Stimulated activated CD4-positive, alpha-beta T cell treated with anti-CD3 and anti-CD28 coated beads, Interleukin-4, amount 100 ng/mL, for 4 hours (primary cell): ENCODE measurements around the gene SUCO.
"Not testable (repeated sequence)": the region's sequence is repeated elsewhere in the genome, so short reads cannot be mapped to it uniquely, and the experiment has no call there.

Experiments
- DNase-seq, 2 experiments: peaks; one replicate each; pipeline ENCODE4 v3.0.0-alpha.2; 2020

Gene SUCO

GRCh38 chr1:172532700-172533512 lies at the start of gene SUCO:
Gene SUCO, plus strand, starts transcription at chr1:172533150. Its CDS starts 286 bp downstream, at chr1:172533436.
- peak; percentile 99 to 100 for DNase-seq

- no peak for DNase-seq
Observed at GRCh38 chr1:172483448-172483847, 49.5 kb upstream of the SUCO start.

- DNase-seq: no peak
Observed at GRCh38 chr1:172484252-172484651, 48.7 kb upstream of the SUCO start.

GRCh38 chr1:172485626-172486025 lies 47.3 kb upstream of the SUCO start:
- no peak for DNase-seq

GRCh38 chr1:172486805-172487454 lies 46.0 kb upstream of the SUCO start:
- no peak for DNase-seq

- no peak for DNase-seq
Observed at GRCh38 chr1:172487550-172487949, 45.4 kb upstream of the SUCO start.

- no peak for DNase-seq
Observed at GRCh38 chr1:172488393-172488792, 44.6 kb upstream of the SUCO start.

GRCh38 chr1:172489847-172490246 lies 43.1 kb upstream of the SUCO start:
- no peak for DNase-seq

GRCh38 chr1:172492421-172492820 lies 40.5 kb upstream of the SUCO start:
- no peak for DNase-seq

GRCh38 chr1:172494166-172494565 lies 38.8 kb upstream of the SUCO start:
- DNase-seq: no peak

- not testable (repeated sequence) for DNase-seq
Observed at GRCh38 chr1:172496127-172496526, 36.8 kb upstream of the SUCO start.

- no peak for DNase-seq
Observed at GRCh38 chr1:172496678-172497077, 36.3 kb upstream of the SUCO start.

GRCh38 chr1:172497230-172497629 lies 35.7 kb upstream of the SUCO start:
- DNase-seq: no peak

GRCh38 chr1:172498857-172499256 lies 34.1 kb upstream of the SUCO start:
- DNase-seq: no peak

GRCh38 chr1:172499636-172500141 lies 33.3 kb upstream of the SUCO start:
- peak in 1 of 2 experiments; percentile 17 for DNase-seq

GRCh38 chr1:172500207-172500606 lies 32.7 kb upstream of the SUCO start:
- no peak for DNase-seq

GRCh38 chr1:172507741-172508140 lies 25.2 kb upstream of the SUCO start:
- DNase-seq: no peak

- no peak for DNase-seq
Observed at GRCh38 chr1:172510479-172510878, 22.5 kb upstream of the SUCO start.

- DNase-seq: no peak
Observed at GRCh38 chr1:172512591-172512990, 20.4 kb upstream of the SUCO start.

GRCh38 chr1:172513479-172513878 lies 19.5 kb upstream of the SUCO start:
- no peak for DNase-seq

- DNase-seq: no peak
Observed at GRCh38 chr1:172514108-172514507, 18.8 kb upstream of the SUCO start.

- DNase-seq: no peak
Observed at GRCh38 chr1:172515436-172515835, 17.5 kb upstream of the SUCO start.

- DNase-seq: no peak
Observed at GRCh38 chr1:172515927-172516326, 17.0 kb upstream of the SUCO start.

- no peak for DNase-seq
Observed at GRCh38 chr1:172517081-172517480, 15.9 kb upstream of the SUCO start.
